ENCODE data around the gene ANKMY1.

ANKMY1 gene

DNA sequence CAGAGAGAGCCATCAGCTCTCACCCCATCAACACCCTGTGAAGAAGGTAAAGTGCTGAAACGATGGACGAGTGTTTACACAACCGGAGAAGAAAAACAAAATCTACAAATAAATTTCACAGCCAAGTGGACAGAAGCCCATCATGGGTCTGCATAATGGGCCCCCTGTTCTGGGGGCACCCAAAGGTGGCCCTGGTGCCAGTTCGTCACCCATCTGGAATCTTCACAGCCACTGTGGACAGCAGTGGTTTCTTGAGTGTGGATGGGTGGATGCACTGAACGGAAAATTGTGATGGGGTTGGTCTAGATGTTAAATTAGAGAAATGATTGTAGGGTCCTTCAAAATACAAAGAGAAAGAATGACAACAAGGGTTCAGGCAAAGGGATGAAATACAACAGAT lies 38.8 kb downstream of the ANKMY1 start:
- DNase-seq = no peak

DNA sequence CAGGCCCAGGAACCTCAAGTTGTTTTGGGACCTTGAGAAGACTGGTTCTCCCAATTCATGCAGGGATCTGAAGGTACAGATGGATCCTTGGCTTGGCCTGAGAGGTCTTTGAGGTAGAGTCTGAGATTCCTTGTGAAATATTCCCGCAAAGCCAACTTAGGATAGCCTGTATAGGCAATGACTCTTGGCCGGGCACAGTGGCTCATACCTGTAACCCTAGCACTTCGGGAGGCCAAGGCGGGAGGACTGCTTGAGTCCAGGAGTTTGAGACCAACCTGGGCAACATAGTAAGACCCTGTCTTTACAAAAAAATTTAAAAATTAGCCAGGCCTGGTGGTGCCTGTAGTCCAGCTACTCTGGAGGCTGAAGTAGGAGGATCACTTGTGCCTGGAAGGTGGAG lies 40.4 kb downstream of the ANKMY1 start:
- no peak for DNase-seq

DNA sequence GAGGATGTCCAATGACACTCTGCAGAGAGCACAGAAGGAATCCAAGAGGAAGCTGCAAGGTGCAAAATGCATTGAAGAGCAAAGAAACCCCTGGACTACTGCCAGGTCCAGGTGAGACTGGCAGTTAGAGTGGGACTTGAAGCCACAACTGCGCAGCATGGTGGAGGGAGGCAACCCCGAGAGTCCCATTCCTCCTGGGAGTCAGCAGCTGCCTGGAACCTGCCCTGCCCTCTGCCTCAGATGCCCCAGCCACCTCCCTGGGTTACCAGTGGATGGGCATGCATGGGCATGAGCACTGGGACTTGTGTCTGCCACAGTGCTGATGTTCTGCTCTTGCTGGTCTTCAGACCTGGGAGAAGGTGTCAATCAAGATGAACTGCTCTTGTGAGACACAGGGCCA lies 43.2 kb downstream of the ANKMY1 start:
- DNase-seq = no peak

DNA sequence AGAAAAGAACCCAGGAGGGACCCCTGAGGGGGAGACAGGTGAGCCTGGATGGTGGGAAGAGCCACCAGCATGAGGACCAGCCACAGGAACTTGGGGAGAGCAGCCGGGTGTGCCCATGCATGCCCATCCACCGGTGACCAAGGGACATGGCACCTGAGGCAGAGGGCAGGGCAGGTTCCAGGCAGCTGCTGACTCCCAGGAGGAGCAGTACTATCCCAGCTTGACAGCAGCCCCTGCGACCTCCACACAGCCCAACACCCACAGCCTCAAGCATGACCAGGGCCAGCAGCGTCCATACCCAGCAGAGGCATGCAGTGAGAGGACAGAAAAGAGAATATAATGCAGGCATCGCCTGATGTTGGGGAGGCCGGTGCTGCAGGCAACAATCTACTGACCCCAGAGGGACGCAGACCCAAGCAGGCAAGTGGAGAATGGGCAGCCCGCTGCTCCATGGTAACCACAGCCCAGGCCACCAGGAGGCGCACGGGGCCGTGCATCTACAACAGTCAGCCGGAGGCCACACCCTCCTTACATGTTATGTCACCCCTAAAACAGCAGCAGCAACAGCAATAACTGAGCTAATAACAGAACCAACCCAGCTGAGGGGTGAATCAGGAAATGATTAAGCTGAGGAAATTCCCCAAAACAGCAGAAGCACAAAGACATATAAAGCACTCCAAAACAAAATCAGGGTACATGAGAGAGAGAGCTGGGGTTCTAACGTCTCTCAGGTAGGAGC lies 44.1 kb downstream of the ANKMY1 start:
- DNase-seq = peak; percentile 75

DNA sequence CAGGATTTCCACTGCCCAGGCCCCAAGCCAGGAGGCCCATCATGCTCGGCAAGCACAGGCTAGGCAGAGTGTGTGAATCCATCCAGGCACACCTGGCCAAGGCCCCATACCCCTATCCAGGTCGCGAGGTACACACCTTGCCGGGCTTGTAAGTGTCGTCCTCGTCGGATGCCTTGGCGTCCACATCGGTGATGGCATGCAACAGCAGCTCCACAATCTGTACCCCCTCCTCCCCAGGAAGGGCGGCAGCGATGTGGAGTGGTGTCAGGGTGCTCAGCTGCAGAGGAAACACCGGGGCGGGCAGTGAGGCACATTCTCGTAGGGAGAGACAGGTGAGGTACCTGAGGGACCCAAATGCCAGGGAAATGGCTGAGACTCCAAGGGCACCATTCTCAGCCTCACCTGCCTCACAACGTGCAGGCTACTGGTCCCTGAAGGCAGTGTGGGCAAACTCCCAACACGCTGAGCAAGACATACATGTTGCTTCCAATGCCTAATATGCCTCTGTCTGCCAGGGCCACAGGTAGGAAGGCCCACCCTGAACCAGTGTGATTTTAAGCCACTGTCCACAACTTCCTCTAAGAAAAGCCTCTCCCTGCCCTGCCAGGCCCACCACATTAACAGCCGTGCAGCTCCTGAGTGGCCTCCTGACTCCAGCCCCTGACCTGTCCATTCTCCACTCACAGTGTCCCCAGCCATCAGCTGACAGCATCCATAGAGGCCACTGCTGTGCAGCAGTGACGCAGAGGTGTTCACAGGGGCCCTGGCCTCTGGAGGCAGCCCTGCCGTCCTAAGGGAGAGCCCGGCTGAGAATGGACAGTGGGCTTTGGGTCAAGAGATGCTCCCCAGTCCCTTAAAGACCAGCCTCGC lies 44.9 kb downstream of the ANKMY1 start:
- DNase-seq = no peak

DNA sequence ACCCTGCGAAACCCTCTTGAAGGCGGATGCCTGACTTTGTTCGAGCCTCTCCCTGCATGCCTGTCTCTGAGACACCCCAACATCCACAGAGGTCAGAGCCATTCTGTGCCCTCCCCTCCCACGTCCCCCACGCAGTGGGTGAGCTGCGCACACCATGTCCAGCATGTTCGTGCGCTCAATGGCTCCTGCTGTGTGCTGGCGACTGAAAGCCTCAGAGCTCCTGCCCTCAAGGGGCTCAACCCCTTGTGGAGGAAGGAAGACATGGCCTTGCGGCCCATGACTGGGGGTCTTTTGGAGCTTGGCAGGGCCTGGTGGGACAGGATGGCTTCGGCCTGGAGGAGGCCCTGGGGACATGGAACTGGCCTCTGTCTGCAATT lies 45.7 kb downstream of the ANKMY1 start:
- DNase-seq = no peak

DNA sequence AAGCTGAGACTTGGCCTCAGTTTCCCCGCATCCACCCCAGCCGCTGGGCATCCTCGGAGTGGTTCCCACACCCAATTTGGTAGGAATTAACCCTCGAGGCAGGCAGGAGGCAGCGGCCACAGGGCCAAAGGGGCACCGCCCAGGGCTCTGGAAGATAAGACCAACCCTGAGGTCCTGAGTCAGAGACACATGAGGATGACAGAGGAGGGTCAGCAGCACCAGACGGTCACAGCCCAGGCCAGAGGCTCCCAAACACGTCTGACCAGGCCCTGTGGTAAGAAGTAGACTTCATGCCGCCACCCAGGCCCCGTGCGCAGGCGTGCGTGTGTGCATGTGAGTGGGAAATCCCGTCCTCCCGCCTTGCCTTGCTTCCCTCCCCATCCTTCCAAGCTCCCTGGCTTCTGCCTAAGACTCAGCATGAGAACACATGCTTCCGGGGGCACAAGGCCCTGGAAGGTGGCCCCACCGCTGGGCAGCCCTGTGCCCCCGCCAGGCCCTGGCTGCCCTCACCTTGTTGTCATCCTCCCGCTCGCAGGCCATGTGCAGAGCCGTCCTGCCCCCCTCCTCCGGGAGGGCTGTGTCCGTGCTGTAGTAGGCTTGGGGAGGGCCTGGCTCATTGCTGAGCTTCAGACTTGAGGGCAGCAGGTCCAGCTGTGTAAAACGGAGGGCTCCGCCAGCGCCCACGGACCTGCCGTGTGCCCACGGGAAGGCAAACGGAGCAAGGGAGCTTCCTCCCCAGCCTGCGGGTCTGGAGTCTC lies 46.3 kb downstream of the ANKMY1 start:
- DNase-seq = no peak

DNA sequence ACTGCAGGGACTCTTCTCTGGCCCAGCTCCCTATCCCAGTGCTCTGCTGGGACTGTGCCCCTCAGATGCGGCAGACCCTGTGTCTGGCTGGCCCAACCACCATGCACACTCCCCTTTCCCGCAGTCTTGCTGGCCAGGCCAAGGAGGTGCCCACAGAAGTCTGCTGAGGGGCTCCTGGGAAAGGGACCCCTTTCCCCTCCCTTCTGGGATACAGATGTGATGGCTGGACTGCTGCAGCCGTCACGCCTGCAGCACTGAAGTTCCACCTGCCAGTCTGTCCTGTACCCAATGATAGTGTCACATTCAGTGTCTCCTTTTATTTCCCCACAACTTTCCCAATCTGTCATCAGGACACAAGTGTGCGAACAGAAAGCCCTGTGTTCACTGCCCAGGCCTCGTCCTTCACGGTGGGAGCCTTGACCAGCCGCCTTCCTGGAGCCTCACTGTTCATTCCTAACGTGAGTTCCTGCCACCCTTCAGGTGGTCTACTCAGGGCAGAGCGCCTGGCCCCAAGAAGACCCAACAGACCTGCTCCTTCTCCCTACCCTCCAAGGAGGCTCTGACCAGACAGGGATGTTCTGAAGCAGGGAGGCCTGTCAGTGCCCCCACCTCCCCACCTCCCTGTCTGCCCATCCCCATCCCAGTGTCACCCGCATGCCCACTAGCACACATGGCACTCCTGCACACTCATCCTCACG lies 47.1 kb downstream of the ANKMY1 start:
- DNase-seq = no peak

DNA sequence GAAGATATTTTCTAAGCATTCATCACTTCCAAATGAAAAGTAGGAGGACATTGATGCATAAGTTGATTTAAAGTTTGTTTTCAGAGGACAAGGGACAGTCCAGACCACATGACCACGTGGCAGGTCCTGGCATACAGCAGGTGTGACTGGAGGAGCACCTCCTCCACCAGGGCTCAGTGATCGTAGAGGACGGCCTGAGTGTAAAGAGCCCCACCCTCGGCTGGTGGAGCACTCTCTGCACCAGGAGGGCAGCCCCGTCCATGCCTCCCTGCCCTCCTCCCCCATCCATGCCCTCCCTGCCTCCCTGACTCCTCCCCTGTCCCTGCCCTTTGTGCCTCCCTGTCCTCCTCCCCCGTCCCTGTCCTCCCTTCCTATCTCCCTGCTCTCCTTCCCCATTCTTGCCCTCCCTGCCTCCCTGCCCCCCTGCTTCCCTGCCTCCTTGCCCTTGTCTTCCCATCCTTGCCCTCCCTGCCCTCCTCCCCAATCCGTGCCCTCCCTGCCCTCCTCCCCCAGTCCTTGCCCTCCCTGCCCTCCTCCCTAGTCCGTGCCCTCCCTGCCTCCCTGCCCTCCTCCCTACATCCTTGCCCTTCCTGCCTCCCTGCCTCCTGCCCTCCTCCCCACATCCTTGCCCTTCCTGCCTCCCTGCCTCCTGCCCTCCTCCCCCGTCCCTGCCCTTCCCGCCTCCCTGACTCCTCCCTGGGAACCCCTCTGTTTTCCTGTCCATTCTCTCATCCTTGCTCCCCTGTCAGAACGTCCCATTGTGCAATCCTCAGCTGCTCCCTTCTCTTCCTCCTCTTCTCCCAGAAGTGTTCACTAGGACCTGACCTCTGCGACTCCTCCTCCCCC lies 47.9 kb downstream of the ANKMY1 start:
- DNase-seq = no peak

DNA sequence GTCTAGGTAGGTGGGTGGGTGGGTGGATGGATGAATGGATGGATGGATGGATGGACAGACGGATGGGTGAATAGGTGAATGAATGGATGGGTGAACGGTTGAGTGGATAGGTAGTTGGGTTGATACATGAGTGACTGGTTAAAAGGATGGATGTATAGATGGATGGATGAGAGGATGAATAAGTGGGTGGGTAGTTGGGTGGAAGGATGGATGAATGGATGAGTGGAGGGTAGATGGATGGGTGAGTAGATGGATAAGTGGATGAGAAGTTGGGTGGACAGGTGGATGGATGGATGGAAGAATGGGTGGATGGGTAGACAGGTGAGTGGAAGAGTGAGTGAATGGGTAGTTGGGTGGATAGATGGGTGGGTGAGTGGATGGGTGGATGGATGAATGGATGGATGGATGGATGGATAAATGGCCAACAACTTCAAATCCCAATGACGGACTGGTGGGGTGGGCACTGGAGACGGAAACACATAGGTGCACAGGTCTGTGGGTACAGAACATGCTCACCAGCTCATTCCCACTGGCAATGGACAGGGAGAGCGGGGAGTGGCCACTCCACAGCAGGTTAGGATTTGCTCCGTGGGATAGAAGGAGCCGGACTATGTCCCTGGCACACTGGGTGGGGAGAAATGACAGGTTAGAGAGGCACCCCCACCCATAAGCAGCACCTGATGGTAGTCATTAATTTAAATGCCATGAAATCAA lies 48.8 kb downstream of the ANKMY1 start:
- DNase-seq = no peak

DNA sequence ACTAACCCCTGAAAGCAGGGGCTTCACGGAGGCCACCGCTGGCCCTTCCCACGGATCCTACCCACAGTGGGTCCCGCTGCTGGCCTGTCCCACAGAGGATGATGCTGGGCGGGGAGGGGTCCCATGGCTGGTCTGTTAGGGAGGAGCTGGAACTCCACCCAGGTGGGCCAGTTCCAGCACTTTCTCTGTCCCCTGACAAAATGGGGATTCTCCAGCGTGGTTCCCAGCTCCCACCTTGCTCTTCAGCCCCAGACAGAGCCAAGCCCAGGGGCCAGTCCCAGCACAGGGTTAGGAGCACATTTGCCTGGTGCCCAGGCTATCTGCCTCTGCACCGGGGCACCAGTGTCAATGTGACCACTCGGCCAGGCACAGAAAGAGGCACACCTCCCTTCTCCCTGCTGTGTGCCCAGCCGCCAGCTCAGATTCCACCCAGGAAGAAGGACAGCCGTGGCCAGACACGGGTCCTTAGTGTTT lies 50.0 kb downstream of the ANKMY1 start:
- DNase-seq = no peak

DNA sequence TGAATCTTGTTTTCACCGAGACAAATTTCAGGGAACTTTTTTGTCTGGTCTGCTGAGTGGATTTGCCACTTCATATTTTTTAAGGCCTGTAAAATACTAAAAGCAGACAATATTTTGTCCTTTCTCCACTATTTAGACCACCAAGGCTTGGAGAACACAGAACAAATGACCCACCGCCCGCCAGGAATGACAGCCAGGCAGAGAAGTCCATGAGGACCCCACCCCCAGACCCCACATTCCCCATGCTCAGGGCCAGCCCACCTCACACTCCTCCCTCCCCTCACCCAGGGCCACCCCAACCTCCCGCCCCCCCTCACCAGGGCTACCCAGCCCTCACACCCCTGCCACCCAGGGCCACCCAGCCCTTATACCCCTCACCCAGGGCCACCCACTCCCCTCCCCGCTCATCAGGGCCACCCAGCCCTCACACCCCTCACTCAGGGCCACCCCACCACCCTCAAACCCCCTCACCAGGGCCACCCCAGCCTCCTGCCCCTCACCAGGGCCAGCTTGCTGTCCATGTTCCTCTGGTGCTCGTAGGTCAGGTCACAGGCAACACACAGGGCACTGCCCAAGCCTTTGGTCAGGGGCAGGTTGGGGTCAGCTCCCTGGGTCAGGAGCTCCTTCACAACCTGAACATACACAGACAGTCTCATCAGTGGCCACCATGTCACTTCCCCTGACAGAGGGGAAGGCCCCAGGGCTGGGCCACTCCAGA lies 50.6 kb downstream of the ANKMY1 start:
- DNase-seq = no peak

DNA sequence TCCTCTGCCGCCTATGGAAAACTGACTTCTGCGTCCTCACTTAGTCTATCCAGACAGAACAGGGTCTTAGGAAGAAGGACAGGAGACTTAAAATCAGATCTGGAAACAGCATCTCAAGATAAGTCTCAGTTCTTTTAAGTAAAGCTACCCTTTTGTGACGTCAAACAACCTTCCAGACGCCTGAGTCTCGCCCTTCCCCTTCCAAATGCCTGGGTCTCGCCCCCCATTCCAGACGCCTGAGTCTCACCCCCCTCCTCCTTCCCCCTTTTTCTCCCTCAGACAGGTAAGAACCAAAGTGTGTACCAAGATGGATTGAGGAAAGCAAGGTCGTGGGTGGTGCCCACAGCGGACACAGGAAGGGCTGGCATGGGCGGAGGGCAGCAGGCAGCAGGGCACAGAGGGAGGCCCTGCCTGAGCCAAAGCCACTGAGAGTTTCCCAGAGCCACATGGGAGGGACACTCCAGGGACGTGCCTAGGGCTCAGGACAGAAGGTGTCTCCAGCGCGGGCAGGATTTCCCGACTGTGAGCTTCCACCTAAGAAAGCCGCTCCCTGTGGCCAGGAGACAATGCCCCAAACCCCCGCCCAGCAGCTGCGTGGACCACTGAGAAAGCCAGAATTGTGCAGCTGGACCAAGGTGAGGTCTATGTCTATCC lies 51.3 kb downstream of the ANKMY1 start:
- no peak for DNase-seq

DNA sequence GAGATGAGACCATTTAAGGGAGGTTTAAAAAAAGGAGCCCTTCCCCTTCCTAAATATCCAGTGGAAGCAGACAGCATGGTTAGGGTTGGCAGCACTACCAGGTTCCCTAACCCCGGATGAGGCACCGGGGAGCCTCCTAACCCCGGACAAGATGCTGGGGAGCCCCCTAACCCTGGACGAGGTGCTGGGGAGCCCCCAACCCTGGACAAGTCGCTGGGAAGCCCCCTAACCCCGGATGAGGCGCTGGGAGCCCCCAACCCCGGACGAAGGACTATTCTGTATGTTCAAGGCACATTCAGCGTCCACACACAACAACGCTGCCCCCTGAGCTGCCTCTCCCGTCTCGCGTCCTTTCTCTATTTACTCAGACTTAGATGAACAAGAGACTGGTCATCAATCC lies 51.9 kb downstream of the ANKMY1 start:
- no peak for DNase-seq

DNA sequence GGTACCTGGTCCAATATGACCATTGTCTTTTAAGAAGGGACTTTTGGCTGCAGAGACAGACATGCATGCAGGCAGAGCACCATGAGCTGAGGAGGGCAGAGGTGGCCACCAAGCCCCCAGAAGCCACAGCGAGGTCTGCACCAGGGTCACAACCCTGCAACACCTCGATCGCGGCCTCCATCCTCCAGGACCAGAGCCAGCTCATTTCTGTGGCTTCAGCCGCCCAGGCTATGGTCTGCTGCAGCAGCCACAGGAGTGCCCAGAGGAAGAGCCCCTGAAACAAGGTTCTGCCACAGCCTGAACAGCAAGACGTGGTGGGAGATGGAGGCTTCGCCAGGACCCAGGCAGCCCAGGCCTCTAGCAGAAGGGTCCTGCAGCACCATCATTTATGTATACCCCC lies 53.9 kb downstream of the ANKMY1 start:
- no peak for DNase-seq

DNA sequence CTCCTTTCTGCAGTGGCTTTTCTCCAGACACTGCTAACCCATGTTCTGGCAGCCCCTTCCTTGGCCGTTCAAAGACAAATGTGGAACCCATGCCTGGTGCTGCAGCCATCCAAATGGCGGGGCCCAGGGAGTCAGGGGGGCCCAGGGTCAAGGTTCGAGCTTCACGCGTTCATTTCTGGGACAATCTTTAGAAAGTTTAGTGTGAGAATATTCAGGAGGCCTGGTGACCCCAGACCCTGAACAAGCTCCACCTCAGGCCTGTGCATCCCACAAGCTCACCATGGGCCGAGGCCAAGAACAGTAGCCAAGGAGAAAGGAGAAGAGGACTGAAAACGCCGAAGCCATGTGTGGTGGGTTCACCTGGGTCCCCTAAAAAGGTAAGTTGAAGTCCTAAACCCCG lies 54.4 kb downstream of the ANKMY1 start:
- DNase-seq = no peak

DNA sequence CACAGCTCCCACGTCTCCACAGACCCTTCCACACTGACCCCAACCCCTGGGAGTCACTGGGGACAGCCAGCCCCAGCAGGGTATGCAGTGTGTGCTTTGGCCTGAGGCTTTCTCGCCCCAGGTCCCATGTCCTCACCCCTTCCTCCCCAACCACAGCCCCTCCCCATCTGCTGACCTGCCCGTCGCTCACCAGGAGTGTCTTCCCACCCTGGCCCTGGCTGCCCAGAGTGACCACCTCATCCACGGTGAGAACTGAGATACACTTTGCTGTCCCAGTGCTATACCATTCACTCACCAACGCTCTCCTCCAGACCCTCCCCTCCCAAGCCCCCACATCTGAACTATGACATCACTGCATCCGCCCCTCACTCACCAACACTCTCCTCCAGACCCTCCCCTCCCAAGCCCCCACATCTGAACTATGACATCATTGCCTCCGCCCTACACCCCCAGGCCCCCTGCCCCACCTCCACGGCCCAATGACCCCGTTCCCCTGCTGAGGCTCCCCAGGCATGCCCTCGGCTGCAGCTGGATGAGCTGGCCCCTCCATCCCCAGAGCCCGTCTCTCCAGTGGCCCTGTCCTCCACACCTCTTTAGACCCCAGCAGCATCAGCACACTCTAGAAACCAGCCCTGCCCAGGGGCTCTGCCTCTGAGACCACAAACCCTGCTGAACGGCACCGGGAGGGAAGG lies 55.2 kb downstream of the ANKMY1 start:
- no peak for DNase-seq

DNA sequence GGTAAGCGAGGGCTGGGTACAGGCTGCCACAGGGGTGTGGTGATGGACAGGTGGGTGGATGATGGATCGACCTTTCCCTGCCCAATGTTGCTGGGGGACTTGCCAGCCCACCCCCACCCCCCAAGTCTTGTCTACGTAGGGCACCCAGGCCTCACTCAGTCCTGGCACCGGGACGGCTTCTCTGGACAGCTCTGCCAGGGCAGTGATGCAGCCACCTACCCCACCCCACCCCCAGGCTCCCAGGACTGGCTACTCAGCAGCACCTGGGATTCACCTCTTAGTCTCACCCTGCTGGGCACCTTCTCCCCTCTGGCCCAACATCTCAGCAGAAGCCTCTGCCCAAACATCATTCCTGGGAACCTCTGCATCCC lies 55.7 kb downstream of the ANKMY1 start:
- no peak for DNase-seq

DNA sequence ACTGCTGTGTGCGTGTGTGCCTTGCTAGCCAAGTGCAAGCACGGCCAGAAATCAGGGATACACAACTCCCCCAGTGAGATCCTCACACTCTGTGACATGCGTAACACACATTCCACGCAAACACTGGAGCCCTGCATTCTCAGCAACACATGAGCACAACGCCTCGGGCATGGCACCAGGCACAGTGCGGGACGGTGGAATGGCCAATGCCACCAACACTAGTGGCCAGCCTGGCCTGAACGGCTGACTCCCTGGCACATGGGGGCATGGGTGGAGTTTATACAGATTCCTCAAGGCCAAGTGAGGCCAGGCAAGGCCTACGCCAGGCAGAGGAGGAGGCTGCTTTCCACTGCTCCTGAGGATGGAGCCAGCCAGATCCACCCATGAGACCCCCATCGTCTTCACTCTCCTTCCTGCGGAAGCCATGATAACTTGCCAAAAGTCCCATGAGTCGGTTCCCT lies 56.2 kb downstream of the ANKMY1 start:
- no peak for DNase-seq
